Stimulated activated naive CD4-positive, alpha-beta T cell treated with Interleukin-2 at 50 U/mL for 16 hours (primary cell): ENCODE measurements around the gene C7.

Source experiments
- DNase-seq: peaks from one replicate; lab custom pipeline; 2025; lab: John Stamatoyannopoulos, UW

C7 gene

DNA sequence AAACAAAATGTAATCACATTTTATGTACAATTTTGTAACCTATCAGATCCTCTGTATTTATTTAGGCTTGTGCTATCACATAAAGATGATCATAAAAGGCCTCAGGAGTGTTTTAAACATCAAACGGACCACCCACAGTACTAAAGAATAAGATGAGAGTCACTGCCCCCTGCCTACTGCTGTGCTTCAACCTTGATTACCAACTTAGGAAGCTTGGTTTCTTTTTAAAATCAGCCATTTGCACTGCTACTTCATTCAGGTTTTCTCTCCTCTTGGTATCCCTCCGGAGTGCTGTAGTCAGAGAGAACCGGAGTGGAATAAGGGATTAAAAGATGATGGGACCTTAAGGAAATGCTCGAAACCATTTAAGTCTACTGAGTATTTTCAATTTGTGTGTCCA, 6.9 kb downstream of the C7 start:
- DNase-seq: no peak

- no peak for DNase-seq
Observed at GRCh38 chr5:40928886-40929448, 19.7 kb downstream of the C7 start.

GRCh38 chr5:40932766-40933165, 23.5 kb downstream of the C7 start:
- DNase-seq: no peak

DNA sequence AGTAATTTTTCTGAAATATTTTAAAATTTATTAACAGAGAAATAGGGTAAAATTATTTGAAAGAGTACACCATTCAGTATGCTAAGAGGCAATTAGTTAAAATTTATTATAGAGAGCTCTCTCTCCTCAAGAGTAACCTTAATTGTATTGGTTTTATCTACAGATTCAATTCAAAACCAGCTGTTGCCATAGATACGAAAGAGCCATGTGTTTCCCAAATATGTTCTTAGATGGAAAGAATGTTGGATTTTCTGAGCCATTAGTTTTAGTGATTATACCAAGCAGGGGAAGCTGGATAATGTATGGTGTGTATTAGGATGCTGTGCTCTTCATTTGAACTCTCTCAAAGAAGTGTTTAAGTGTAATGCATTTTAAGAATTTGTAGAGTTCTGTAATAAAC, 27.8 kb downstream of the C7 start:
- no peak for DNase-seq

- no peak for DNase-seq
Observed at GRCh38 chr5:40939753-40940152, 30.5 kb downstream of the C7 start.

GRCh38 chr5:40945111-40945510, 35.8 kb downstream of the C7 start:
- DNase-seq: no peak

GRCh38 chr5:40955313-40955712, 46.0 kb downstream of the C7 start:
- no peak for DNase-seq

DNA sequence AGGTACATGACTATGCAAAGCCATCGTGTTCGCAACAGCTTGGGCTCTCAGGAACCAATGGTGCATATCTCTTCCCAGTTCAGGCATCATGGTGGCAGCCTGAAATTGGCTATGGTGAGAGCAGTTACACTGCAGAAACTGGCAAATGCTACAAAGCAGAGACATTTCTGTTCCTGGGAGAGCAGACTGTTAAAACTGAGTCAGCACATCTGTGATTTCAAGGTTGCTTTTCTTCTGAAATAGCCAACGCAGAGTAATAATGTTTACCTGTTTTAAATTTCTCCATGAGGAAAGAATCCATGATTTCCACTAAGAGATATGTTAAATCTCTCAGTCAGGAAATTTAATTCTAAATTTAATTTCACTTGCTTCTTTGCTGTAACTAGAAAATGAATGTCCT, 47.8 kb downstream of the C7 start:
- no peak for DNase-seq

- no peak for DNase-seq
Observed at GRCh38 chr5:40958811-40959210, 49.5 kb downstream of the C7 start.

DNA sequence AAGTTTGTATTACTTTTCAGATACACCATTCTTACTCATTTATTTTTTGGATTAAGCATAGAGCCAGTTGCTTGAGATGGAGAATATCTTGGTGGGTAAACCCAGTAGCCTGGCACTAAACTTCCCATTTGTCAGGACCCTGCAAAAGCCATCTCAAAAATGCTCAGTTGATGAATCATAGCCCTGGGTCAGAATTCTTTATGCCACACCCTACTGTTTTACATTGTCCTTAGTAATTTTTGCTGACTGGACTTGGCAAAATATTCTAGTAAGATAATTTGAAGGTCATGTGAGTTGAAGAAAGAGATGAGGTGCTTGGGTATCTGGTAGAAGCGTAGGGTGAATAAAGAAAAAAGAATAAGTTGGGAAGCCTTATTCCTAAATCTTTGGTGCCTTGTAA, 50.7 kb downstream of the C7 start:
- DNase-seq: no peak

GRCh38 chr5:40962207-40962955, 53.1 kb downstream of the C7 start:
- no peak for DNase-seq

DNA sequence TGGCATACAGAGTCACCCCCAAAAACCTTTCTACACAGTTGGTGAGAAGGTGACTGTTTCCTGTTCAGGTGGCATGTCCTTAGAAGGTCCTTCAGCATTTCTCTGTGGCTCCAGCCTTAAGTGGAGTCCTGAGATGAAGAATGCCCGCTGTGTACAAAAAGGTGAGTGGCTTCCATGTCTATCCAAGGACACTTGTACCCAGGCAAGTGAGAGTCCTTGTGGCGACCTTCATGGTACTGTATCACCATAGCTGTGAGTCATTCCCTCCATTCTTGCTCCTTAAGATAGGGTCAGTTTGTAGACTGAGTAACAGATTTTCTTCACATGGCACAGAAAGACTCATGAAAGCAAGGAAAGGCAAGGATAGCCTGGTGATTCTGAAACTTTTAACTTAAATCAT, 63.1 kb downstream of the C7 start:
- no peak for DNase-seq

GRCh38 chr5:40973364-40974004, 64.2 kb downstream of the C7 start:
- DNase-seq: no peak

DNA sequence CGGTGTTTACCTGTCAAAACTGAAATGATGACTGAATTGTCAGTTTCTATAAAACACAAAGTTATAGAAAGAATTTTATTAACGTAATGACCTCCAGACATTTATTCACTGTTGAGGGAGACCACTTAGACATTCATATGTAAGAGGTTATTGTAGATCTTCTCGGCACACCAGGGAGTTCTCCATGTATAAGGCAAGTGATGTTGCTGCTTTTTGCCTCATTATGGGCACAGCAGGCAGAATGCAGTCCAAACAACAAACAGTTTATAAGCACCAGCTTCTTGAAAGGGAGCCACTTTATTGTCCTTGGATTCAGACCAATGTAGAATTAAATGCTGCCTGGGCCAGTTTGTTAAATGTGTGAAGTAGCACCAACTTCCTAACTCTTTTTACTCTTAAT, 66.7 kb downstream of the C7 start:
- DNase-seq: no peak

- DNase-seq: no peak
Observed at GRCh38 chr5:40976836-40977235, 67.5 kb downstream of the C7 start.

DNA sequence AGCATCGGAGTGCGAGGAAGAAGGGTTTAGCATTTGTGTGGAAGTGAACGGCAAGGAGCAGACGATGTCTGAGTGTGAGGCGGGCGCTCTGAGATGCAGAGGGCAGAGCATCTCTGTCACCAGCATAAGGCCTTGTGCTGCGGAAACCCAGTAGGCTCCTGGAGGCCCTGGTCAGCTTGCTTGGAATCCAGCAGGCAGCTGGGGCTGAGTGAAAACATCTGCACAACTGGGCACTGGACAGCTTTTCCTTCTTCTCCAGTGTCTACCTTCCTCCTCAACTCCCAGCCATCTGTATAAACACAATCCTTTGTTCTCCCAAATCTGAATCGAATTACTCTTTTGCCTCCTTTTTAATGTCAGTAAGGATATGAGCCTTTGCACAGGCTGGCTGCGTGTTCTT, 72.1 kb downstream of the C7 start:
- DNase-seq: no peak

DNA sequence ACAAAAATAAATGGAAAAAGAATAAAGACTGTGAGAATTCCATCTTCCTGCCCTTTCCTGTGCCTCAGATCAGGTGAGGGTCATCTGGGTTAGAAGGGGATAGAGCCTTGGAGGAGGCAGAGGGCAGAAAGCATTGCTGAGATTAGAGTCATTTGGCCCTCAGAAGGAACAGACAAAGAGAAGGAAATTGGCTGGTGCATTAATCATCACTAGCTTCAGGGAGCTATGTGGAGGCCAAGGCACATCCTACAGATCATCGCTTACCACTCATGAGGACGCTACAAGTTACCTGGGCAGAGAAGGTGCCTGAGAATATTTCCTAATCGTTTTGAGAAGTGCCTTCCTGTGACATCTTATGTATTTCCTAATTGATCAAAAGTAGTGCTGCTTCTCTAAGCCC, 74.5 kb downstream of the C7 start:
- no peak for DNase-seq

- DNase-seq: no peak
Observed at GRCh38 chr5:40984884-40985283, 75.6 kb downstream of the C7 start.

- no peak for DNase-seq
Observed at GRCh38 chr5:40985501-40985900, 76.2 kb downstream of the C7 start.

- DNase-seq: no peak
Observed at GRCh38 chr5:40986666-40987065, 77.4 kb downstream of the C7 start.

DNA sequence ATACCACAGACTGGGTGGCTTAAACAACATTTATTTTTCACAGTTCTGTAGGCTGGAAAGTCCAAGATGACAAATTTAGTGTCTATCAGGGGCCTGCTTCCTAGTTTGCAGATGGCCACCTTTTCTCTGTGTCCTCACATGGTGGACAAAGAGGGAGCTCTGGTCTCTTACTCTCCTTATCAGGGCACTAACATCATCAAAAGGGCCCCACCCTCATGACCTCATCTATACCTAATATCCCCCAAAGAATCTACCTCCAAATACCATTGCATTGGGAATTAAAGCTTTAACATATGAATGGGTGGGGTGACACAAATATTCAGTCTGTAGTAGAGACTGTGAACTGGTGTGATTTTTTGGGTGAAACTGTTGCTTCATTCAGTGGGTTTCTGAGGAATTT, 78.1 kb downstream of the C7 start:
- no peak for DNase-seq

- DNase-seq: no peak
Observed at GRCh38 chr5:40988746-40989510, 79.6 kb downstream of the C7 start.
